ENCODE data around the gene ART4.

GRCh38 chr12:14810167-14810952 is 33.0 kb downstream of the ART4 start:
- TF ChIP-seq TCF7L2 (IDR thresholded peaks at IDR 0.05; ENCODE audit: borderline replicate concordance, extremely low read depth, insufficient read depth, insufficient read length): no peak
- no peak for TF ChIP-seq POLR2A (IDR thresholded peaks at IDR 0.05; ENCODE audit: borderline replicate concordance, extremely low read depth, insufficient read depth, insufficient read length)
- no peak for TF ChIP-seq CTCF (IDR thresholded peaks at IDR 0.05 in 2 of 3, conservative IDR thresholded peaks at IDR 0.05 in 1 of 3; ENCODE audit: borderline replicate concordance in 1 of 3, insufficient read depth in 1 of 3, low read depth in 2 of 3, low read length in 2 of 3)
- TF ChIP-seq MAX (IDR thresholded peaks at IDR 0.05): no peak
- no peak for TF ChIP-seq POLR2AphosphoS5 (IDR thresholded peaks at IDR 0.05; ENCODE audit: low read depth, low read length)
- no peak for TF ChIP-seq SP1 (IDR thresholded peaks at IDR 0.05; ENCODE audit: low read depth)
- TF ChIP-seq ELF1 (IDR thresholded peaks at IDR 0.05; ENCODE audit: borderline replicate concordance, low read depth): no peak
- no peak for TF ChIP-seq EZH2 (IDR thresholded peaks at IDR 0.05)
- TF ChIP-seq CEBPB (IDR thresholded peaks at IDR 0.05; ENCODE audit: low read depth): no peak
- no peak for TF ChIP-seq ATF3 (IDR thresholded peaks at IDR 0.05)
